Neural progenitor cell (in vitro differentiated cells): ENCODE data around the gene PPM1L. TPM values are rescaled to one million over a fixed set of nuclear protein-coding genes. Genes with fewer than 3 reads are reported as not detected.

Experiments
- DNase-seq: peaks from one replicate; pipeline ENCODE4 v3.0.0-alpha.2; 2016; ENCODE audit warnings: low spot score
- H2AFZ ChIP-seq: fragments of 200-600 bp; sonication (generic); replicated peaks from 2 replicates; pipeline ENCODE4 v1.6.1; 2016; ENCODE audit warnings: antibody characterized with exemption
- H3F3A ChIP-seq: fragments of 200-600 bp; sonication (generic); 2 replicates; pipeline ENCODE4 v1.6.1; 2016; ENCODE audit warnings: antibody characterized with exemption, low read depth
- H3K27ac ChIP-seq: fragments of 200-600 bp; sonication (generic); 2 replicates; pipeline ENCODE4 v1.5.1; 2016; ENCODE audit warnings: mild to moderate bottlenecking
- H3K27me3 ChIP-seq: fragments of 200-600 bp; sonication (generic); 2 replicates; pipeline ENCODE4 v1.6.1; 2016; ENCODE audit warnings: mild to moderate bottlenecking, moderate library complexity
- H3K36me3 ChIP-seq: fragments of 200-600 bp; sonication (generic); 2 replicates; pipeline ENCODE4 v1.5.1; 2016
- H3K4me1 ChIP-seq: fragments of 200-600 bp; sonication (generic); 2 replicates; pipeline ENCODE4 v1.6.1; 2016; ENCODE audit warnings: mixed run types
- H3K4me2 ChIP-seq: fragments of 200-600 bp; sonication (generic); 2 replicates; pipeline ENCODE4 v1.6.1; 2016
- H3K4me3 ChIP-seq: fragments of 200-600 bp; sonication (generic); 2 replicates; pipeline ENCODE4 v1.5.1; 2016
- H3K79me2 ChIP-seq: fragments of 200-600 bp; sonication (generic); 2 replicates; pipeline ENCODE4 v1.6.1; 2016; ENCODE audit warnings: low read depth
- H3K9ac ChIP-seq: fragments of 200-600 bp; sonication (generic); 2 replicates; pipeline ENCODE4 v1.6.1; 2016
- H3K9me3 ChIP-seq: fragments of 200-600 bp; sonication (generic); 2 replicates; pipeline ENCODE4 v1.5.1; 2016; ENCODE audit warnings: low read depth
- H4K20me1 ChIP-seq: fragments of 200-600 bp; sonication (generic); 2 replicates; pipeline ENCODE4 v1.6.1; 2016; ENCODE audit warnings: low read depth
- H3K27ac Mint-ChIP-seq: 3 replicates; pipeline ENCODE4 v1.8.0; 2021; ENCODE audit warnings: mixed read lengths
- H3K27me3 Mint-ChIP-seq: 2 replicates; pipeline ENCODE4 v1.8.0; 2022; ENCODE audit warnings: low read depth, mild to moderate bottlenecking, inconsistent platforms, moderate library complexity, mixed read lengths; ENCODE audit not compliant: insufficient read depth
- H3K36me3 Mint-ChIP-seq: 3 replicates; pipeline ENCODE4 v1.8.0; 2021; ENCODE audit warnings: mixed read lengths
- H3K4me1 Mint-ChIP-seq: 3 replicates; pipeline ENCODE4 v1.8.0; 2021; ENCODE audit warnings: mixed read lengths
- H3K4me3 Mint-ChIP-seq: 3 replicates; pipeline ENCODE4 v1.8.0; 2021; ENCODE audit warnings: mild to moderate bottlenecking, moderate library complexity, mixed read lengths
- H3K9me3 Mint-ChIP-seq: 3 replicates; pipeline ENCODE4 v1.8.0; 2020; ENCODE audit warnings: mixed read lengths
- CTCF ChIP-seq: fragments of 200-600 bp; sonication (generic); IDR thresholded peaks from 2 replicates; pipeline ENCODE4 v1.5.1; 2017; ENCODE audit warnings: antibody characterized with exemption, mild to moderate bottlenecking
- EZH2 ChIP-seq: fragments of 200-600 bp; sonication (generic); IDR thresholded peaks from 2 replicates; pipeline ENCODE4 v1.6.1; 2017; ENCODE audit warnings: antibody characterized with exemption, mild to moderate bottlenecking, moderate library complexity
- EZH2phosphoT487 ChIP-seq: fragments of 200-600 bp; sonication (generic); IDR thresholded peaks from 2 replicates; pipeline ENCODE4 v1.6.1; 2017; ENCODE audit warnings: antibody characterized with exemption
- total RNA-seq: library from RNA; depleted of rRNA; stranded (reverse); fragments of >200 nt; gene quantifications from 2 replicates; pipeline ENCODE4 v1.2.3, GENCODE V29; 2015; ENCODE audit warnings: low replicate concordance

PPM1L gene
- total RNA-seq, 1 donor from 2014 or later = 16.5 TPM

- H3K36me3 ChIP-seq = no peaks in the 10 kb centered on the region
- Mint-ChIP-seq H3K36me3 (no peaks in the 10 kb centered on the region), H3K27ac (no peak overlapping the region), H3K9me3 (no peaks in the 10 kb centered on the region), H3K27me3 (peaks cover 4% of the 10 kb centered on the region), H3K4me3 (no peak overlapping the region), H3K4me1 (no peaks in the 10 kb centered on the region)
- no peaks in the 10 kb centered on the region for H3F3A ChIP-seq
- H3K4me2 ChIP-seq = no peak overlapping the region
- H3K9me3 ChIP-seq = no peaks in the 10 kb centered on the region
- no peak overlapping the region for H3K9ac ChIP-seq
- no peaks in the 10 kb centered on the region for H4K20me1 ChIP-seq
- peaks cover 13% of the 10 kb centered on the region for H3K27me3 ChIP-seq
- H3K4me3 ChIP-seq = no peak overlapping the region
- TF ChIP-seq EZH2 = no peak
- TF ChIP-seq EZH2phosphoT487 = no peak
- no peak for TF ChIP-seq CTCF
- H3K4me1 ChIP-seq = no peaks in the 10 kb centered on the region
- DNase-seq = no peak
- H3K79me2 ChIP-seq = no peaks in the 10 kb centered on the region
- no peak overlapping the region for H2AFZ ChIP-seq
- H3K27ac ChIP-seq = no peak overlapping the region
Observed at GRCh38 chr3:160746976-160747375, 9.1 kb upstream of the PPM1L start.

GRCh38 chr3:160747422-160747821 is 8.6 kb upstream of the PPM1L start:
- H4K20me1 ChIP-seq = no peaks in the 10 kb centered on the region
- no peaks in the 10 kb centered on the region for H3F3A ChIP-seq
- Mint-ChIP-seq H3K9me3 (no peaks in the 10 kb centered on the region), H3K36me3 (no peaks in the 10 kb centered on the region), H3K27me3 (peaks cover 4% of the 10 kb centered on the region), H3K27ac (no peak overlapping the region), H3K4me3 (no peak overlapping the region), H3K4me1 (no peaks in the 10 kb centered on the region)
- H2AFZ ChIP-seq = no peak overlapping the region
- no peak overlapping the region for H3K4me2 ChIP-seq
- no peak overlapping the region for H3K27ac ChIP-seq
- no peaks in the 10 kb centered on the region for H3K9me3 ChIP-seq
- peaks cover 16% of the 10 kb centered on the region for H3K27me3 ChIP-seq
- TF ChIP-seq CTCF = no peak
- no peak for TF ChIP-seq EZH2
- TF ChIP-seq EZH2phosphoT487 = no peak
- no peaks in the 10 kb centered on the region for H3K4me1 ChIP-seq
- no peak for DNase-seq
- no peaks in the 10 kb centered on the region for H3K36me3 ChIP-seq
- H3K9ac ChIP-seq = no peak overlapping the region
- no peaks in the 10 kb centered on the region for H3K79me2 ChIP-seq
- no peak overlapping the region for H3K4me3 ChIP-seq

GRCh38 chr3:160748231-160748630 is 7.8 kb upstream of the PPM1L start:
- H3K27me3 Mint-ChIP-seq = peaks cover 2% of the 10 kb centered on the region
- H3K36me3 ChIP-seq = no peaks in the 10 kb centered on the region
- H3K4me3 Mint-ChIP-seq = no peak overlapping the region
- no peaks in the 10 kb centered on the region for H3K9me3 Mint-ChIP-seq
- no peaks in the 10 kb centered on the region for H4K20me1 ChIP-seq
- no peak overlapping the region for H2AFZ ChIP-seq
- H3F3A ChIP-seq = no peaks in the 10 kb centered on the region
- H3K79me2 ChIP-seq = no peaks in the 10 kb centered on the region
- H3K27ac ChIP-seq = no peak overlapping the region
- TF ChIP-seq CTCF (no peak), EZH2 (no peak), EZH2phosphoT487 (no peak)
- peaks cover 22% of the 10 kb centered on the region for H3K27me3 ChIP-seq
- no peaks in the 10 kb centered on the region for H3K36me3 Mint-ChIP-seq
- H3K4me1 ChIP-seq = no peaks in the 10 kb centered on the region
- H3K9me3 ChIP-seq = no peaks in the 10 kb centered on the region
- H3K27ac Mint-ChIP-seq = no peak overlapping the region
- H3K4me1 Mint-ChIP-seq = no peaks in the 10 kb centered on the region
- H3K9ac ChIP-seq = no peak overlapping the region
- DNase-seq = no peak
- H3K4me2 ChIP-seq = no peak overlapping the region
- no peak overlapping the region for H3K4me3 ChIP-seq

GRCh38 chr3:160748787-160749186 is 7.2 kb upstream of the PPM1L start:
- H3K27me3 Mint-ChIP-seq = peaks cover 2% of the 10 kb centered on the region
- H3K9me3 ChIP-seq = no peaks in the 10 kb centered on the region
- H3K4me2 ChIP-seq = no peak overlapping the region
- no peaks in the 10 kb centered on the region for H3K36me3 Mint-ChIP-seq
- H4K20me1 ChIP-seq = no peaks in the 10 kb centered on the region
- H3K9me3 Mint-ChIP-seq = no peaks in the 10 kb centered on the region
- no peaks in the 10 kb centered on the region for H3K79me2 ChIP-seq
- no peak overlapping the region for H3K4me3 ChIP-seq
- DNase-seq = no peak
- H3K4me1 ChIP-seq = no peaks in the 10 kb centered on the region
- TF ChIP-seq EZH2phosphoT487 (no peak), EZH2 (no peak), CTCF (no peak)
- H3K4me3 Mint-ChIP-seq = no peak overlapping the region
- H3K27ac Mint-ChIP-seq = no peak overlapping the region
- no peaks in the 10 kb centered on the region for H3K36me3 ChIP-seq
- H2AFZ ChIP-seq = no peak overlapping the region
- peaks cover 28% of the 10 kb centered on the region for H3K27me3 ChIP-seq
- no peak overlapping the region for H3K27ac ChIP-seq
- H3K4me1 Mint-ChIP-seq = no peaks in the 10 kb centered on the region
- H3F3A ChIP-seq = no peaks in the 10 kb centered on the region
- no peak overlapping the region for H3K9ac ChIP-seq
